Omental fat pad (tissue), 4 donors: ENCODE data around the gene TTLL1. TPM values are rescaled to one million over a fixed set of nuclear protein-coding genes. Genes with fewer than 3 reads are reported as not detected.
A peak's percentile ranks its signal among the peaks of the same experiment; 100 is the strongest.

Experiments used
- ATAC-seq: fragments of 150-250 bp; one replicate; pipeline ENCODE4 v1.9.1; 2016; ENCODE audit warnings: mild to moderate bottlenecking, moderate library complexity; ENCODE audit not compliant: low FRiP score
- DNase-seq: peaks from one replicate; pipeline ENCODE4 v3.0.0-alpha.2; 2019; ENCODE audit warnings: low spot score
- total RNA-seq, 4 donors: library from RNA; depleted of rRNA; stranded (reverse); fragments of >200 nt; gene quantifications; one replicate each; pipeline ENCODE4 v1.1.0, GENCODE V29; 2016
- TF ChIP-seq, protein P1 (sequence below), 3 donors: fragments of 450-650 bp; IDR thresholded peaks; one replicate each; pipeline ENCODE4 v1.5.1; 2016 to 2017; ENCODE audit warnings: antibody characterized with exemption in 3 of 3, mild to moderate bottlenecking in 3 of 3, moderate library complexity in 2 of 3

The TTLL1 gene
- total RNA-seq, 4 donors from 2014 or later: 2.2 to 5.3 (median 3.6) TPM

DNA sequence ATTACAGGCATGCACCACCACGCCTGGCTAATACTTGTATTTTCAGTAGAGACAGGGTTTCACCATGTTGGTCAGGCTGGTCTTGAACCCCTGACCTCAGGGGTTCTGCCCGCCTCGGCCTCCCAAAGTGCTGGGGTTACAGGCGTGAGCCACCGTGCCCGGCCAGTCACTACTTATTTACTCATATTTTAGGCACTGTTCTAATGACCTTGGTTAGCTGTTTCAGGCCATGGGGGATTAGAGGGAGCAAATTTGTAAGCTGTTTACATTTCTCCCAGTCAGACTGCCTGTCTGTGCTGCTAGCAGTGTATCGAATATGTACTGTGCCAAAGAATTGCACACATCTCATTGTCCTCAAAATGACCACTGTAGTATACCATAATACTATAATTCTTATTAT lies 41.6 kb downstream of the TTLL1 start:
- TF ChIP-seq, protein P1, sequence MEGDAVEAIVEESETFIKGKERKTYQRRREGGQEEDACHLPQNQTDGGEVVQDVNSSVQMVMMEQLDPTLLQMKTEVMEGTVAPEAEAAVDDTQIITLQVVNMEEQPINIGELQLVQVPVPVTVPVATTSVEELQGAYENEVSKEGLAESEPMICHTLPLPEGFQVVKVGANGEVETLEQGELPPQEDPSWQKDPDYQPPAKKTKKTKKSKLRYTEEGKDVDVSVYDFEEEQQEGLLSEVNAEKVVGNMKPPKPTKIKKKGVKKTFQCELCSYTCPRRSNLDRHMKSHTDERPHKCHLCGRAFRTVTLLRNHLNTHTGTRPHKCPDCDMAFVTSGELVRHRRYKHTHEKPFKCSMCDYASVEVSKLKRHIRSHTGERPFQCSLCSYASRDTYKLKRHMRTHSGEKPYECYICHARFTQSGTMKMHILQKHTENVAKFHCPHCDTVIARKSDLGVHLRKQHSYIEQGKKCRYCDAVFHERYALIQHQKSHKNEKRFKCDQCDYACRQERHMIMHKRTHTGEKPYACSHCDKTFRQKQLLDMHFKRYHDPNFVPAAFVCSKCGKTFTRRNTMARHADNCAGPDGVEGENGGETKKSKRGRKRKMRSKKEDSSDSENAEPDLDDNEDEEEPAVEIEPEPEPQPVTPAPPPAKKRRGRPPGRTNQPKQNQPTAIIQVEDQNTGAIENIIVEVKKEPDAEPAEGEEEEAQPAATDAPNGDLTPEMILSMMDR (IDR thresholded peaks at IDR 0.05): no peak
- ATAC-seq (no peak), DNase-seq (no peak)

DNA sequence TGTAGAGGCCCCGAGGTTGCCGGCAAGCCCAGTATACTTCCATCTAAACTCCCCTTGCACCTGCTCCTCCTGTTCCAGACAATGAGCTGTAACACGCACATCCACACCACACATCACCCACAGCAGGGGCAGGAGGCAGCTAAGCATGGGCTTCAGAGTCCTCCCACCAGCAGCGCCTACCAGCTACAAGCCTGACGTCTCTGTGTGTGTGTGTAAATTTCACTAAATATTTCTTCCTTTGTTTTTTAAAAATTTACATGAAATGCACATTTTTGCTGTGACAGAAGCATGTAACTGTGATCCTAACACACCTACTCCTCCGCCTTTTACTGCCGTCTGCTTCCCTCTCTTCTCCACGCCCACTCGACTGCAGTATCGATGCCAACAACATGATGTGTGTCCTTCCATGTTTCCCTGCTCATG lies 44.9 kb downstream of the TTLL1 start:
- TF ChIP-seq, protein P1 (IDR thresholded peaks at IDR 0.05): no peak
- ATAC-seq (no peak), DNase-seq (no peak)

- TF ChIP-seq, protein P1 (IDR thresholded peaks at IDR 0.05): no peak
- DNase-seq: no peak
- ATAC-seq: no peak
Measured at GRCh38 chr22:43042101-43042780, 47.0 kb downstream of the TTLL1 start.

GRCh38 chr22:43039800-43040199 lies 49.4 kb downstream of the TTLL1 start:
- DNase-seq: no peak
- TF ChIP-seq, protein P1 (IDR thresholded peaks at IDR 0.05): no peak
- no peak for ATAC-seq

DNA sequence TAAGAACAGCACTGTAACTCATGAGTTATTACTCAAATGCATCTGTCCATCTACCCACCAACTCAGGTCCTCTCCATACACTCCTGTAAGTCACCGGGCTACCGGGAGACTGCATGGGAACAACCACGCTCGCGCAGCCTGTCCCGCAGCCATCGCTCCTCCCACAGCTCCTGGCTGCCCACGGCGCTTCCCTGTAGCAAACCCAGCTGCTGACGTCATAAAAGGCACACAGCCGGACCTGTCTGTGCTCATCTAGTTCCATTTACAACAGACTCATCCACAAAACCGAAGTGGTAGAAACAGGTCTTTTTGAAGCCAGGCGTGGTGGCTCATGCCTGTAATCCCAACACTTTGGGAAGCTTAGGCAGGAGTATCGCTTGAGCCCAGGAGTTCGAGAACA lies 50.9 kb downstream of the TTLL1 start:
- DNase-seq (no peak), ATAC-seq (no peak)
- TF ChIP-seq, protein P1 (IDR thresholded peaks at IDR 0.05): no peak

GRCh38 chr22:43036282-43036829 lies 52.8 kb downstream of the TTLL1 start:
- ATAC-seq: peak; percentile 79
- TF ChIP-seq, protein P1 (IDR thresholded peaks at IDR 0.05): no peak
- DNase-seq: no peak

DNA sequence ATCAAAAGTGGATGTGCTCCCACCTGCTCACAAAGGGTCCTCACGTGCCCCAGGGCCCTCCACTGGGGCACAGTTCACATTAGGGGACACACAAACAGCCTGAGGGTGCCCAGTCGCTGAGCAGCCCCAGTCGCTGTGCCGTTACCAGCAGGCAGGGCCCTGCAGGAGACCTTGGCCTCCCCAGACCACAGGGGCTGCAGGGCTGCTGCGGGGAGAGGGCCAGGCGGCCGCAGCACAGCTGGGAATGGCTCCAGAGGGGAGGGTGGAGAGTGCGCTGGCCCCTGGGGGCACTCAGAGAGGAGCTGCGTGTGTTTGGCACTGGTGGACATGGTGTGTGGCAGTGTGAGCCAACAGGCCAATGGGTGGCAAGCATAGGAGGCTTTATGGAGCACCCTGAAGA lies 53.9 kb downstream of the TTLL1 start:
- ATAC-seq (no peak), DNase-seq (no peak)
- TF ChIP-seq, protein P1 (IDR thresholded peaks at IDR 0.05): no peak
